Stimulated activated CD4-positive, alpha-beta T cell treated with anti-CD3 and anti-CD28 coated beads, Interleukin-12 subunit alpha, Interleukin-12 subunit beta, amount 100 ng/mL, for 4 hours (primary cell): ENCODE data around the gene S100A9.

Experiments used
- DNase-seq: peaks from one replicate; pipeline ENCODE4 v3.0.0-alpha.2; 2020

Gene S100A9

GRCh38 chr1:153361480-153362109 lies 3.9 kb downstream of the S100A9 start:
- no peak for DNase-seq

GRCh38 chr1:153362187-153362775 lies 4.6 kb downstream of the S100A9 start:
- DNase-seq = no peak

DNA sequence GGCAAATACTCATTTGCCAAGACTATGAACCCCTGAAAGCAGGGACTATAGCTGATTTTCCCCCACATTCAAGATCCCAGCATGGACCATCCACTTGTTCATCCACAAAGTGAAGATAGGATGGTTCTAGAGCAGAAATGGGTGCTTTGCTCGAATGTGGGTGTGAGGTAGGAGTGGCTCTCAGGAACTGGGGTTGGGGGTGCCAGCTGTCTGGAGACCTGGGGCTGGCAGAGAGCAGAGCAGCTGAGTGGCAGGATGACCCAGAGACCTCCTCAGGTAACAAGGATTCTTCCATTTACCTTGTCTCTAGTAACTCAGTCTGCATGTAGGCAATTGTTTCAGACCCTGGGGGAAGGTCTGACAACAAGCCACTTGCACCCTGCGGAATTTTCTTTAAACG lies 6.0 kb downstream of the S100A9 start:
- no peak for DNase-seq

- no peak for DNase-seq
Observed at GRCh38 chr1:153364156-153364555, 6.5 kb downstream of the S100A9 start.

DNA sequence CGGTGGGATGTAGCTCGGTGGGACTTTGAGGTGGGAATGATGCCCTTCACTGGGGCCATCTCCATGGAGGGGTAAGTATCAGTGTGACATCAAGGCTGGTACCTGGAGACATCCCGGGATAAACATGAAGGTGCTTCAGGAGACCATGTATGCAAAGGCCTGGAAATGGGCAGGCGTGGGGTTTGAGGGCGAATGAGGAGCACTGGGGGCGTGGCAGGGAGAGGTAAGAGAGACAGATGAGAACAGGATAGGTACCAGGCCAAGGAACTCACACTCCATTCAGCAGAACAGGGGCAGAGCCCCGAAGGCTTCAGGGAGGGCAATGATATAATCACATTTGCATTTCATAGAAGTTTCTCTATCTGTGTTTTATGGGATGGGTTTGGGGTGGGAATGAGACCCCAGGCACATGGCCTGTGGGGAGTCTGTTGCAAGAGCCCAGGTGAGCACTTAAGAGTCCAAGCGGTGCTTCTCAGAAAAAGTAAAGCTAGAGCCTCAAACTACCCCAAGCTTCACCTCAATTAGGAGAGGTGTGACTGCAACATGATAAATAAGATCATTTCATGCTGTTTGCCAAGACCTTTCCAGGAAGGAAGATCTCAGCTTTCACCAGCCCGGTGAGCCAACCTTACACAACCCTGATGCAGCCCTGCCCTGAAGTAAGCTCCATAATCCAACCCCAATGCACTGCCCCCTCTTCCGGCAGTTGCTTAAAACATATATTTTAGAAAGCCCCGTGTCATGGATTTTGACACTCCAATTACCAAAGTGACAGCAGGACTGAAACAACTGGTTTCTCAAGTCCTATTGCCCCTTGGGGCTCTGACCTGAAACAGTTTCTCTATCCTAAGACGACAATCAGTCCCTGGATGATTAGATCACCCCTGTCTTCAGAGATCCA lies 7.4 kb downstream of the S100A9 start:
- DNase-seq = no peak

- DNase-seq = no peak
Observed at GRCh38 chr1:153365696-153366095, 8.0 kb downstream of the S100A9 start.

- DNase-seq = no peak
Observed at GRCh38 chr1:153366261-153366660, 8.6 kb downstream of the S100A9 start.

DNA sequence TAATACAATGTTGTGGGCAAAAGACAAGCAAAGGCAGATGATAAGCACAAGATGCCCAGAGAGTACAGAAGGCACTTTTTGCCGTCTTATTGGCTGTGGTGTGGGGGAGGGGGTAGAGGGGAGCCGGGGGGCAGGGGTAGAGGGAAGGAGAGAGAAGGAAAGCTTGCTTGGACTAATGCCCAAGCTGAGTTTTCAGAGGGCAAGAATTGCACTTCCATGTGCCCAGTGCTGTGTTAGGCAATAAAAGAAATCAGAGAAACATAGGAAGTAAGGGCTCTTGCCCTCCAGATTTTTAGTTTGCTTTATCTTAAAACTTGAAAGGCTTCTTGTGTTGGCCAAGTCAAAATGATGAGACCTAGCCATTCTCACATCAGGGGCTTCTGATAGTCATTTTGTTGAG lies 9.4 kb downstream of the S100A9 start:
- DNase-seq = no peak

GRCh38 chr1:153368495-153368894 lies 10.8 kb downstream of the S100A9 start:
- no peak for DNase-seq

DNA sequence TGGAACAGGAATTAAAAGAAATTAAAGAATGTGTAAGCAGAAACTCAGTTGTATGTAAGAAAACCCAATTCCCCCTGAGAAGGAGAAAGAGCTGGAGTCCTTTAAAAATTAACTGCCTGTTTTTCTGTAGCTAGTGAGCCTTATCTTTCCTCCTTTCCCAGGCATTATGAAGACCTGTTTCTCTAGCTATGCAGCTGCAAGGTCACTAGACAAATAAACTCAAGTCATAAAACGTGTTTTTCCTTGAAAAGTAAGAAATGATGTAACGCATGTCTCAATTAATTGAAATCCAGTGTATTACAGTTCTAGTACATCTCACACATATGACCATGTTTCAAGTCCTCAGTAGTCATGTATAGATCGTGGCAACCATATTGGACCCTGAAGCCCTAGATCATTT lies 12.5 kb downstream of the S100A9 start:
- no peak for DNase-seq

DNA sequence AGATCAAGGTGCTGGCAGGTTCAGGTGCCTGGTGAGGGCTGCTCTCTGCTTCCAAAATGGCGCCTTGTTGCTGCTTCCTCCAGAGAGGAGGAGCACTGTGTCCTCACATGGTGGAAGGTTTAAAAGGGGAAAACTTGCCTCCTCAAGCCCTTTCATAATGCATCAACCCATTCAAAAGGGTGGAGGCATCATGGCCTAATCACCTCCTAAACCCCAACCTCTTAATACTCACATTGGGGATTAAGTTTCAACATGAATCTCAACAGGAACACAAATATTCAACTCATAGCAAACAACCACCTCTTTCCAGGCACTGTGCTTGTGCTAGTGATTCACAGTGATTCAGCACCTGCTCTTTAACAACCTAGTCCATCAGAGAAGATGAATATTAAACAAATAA lies 13.6 kb downstream of the S100A9 start:
- no peak for DNase-seq

- DNase-seq = no peak
Observed at GRCh38 chr1:153372571-153372970, 14.9 kb downstream of the S100A9 start.

- no peak for DNase-seq
Observed at GRCh38 chr1:153374071-153374470, 16.4 kb downstream of the S100A9 start.

DNA sequence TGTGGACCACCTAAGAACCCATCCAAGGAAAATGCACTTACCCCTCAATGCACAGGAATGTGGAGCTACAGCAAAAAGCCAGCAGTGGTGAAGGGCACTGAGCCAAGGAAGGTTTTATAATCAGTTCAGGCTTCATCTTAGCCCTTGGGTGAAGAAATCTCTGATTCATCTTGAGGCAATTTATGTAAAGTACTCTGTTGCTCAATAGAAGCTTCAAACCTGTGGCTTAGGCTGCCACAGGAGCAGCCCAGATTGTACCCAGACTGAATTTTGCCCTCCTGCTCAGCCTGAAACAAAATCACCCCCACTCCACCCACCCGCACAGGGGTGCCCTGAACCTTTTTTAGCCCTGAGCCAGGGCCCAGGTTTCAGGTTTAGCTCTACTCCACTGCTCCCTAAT lies 17.9 kb downstream of the S100A9 start, which contains the start of gene S100A12:
TSS of gene S100A12 (minus strand) at position 111 of the 400 bp plus-strand sequence. CDS start 1,029 bp downstream, outside the sequence.
- no peak for DNase-seq

- DNase-seq = no peak
Observed at GRCh38 chr1:153379591-153379990, 21.9 kb downstream of the S100A9 start.

DNA sequence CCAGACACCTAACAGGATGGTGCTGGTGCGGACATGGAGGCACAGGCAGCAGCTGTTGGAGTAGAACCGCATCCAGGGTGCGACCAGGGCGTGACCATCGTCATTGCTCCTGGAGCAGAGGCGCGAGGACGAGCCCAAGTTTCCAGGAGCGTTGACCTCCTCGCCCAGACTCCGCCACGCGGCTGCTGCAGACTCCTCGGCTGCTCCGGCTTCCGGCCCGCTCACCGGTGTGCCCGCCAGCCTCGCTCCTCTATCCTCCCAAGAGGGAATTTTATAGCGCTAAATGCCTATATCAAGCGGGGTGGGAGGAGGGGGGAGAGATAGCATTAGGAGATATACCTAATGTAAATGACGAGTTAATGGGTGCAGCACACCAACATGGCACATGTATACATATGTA lies 23.1 kb downstream of the S100A9 start:
- no peak for DNase-seq

- DNase-seq = no peak
Observed at GRCh38 chr1:153384958-153385580, 27.4 kb downstream of the S100A9 start.

DNA sequence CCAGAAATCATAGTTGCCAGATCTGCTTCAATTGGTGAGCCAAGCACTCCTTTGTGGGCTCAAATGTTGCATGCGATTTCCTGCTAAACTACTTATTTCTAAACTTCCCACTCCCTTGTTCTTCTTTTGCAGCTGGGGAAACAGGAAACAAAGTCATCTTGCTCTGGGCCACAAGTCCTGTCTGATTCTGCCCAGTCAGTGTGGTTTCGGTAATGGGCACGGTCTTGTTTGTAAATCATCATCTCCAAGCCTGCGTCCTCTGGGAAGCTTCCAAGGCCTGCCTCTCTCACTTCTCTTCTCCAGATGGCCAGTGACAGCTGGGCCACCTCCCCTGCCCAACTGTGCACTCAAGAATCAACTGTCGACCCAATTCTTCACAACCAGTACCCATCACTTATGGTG lies 28.8 kb downstream of the S100A9 start:
- DNase-seq = no peak

GRCh38 chr1:153387001-153387400 lies 29.3 kb downstream of the S100A9 start:
- DNase-seq = no peak

GRCh38 chr1:153387785-153388184 lies 30.1 kb downstream of the S100A9 start:
- DNase-seq = no peak

DNA sequence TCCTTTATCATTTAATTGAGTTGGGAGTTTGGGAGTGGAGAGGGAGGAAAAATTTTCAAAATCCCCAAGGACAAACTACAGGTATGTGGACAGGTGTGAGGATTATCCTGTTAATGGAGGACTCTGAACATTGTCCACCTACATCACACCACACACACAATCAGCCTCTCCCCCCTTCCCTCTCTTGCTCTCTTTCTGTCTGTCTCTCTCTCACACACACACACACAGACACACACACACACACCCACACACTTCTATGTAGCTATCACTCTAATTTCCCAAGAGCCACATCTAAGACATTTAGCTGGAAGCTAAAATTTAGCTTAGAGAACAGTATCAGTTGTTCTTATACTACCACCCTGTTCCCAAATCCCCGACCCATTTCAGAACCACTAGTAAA lies 31.7 kb downstream of the S100A9 start:
- DNase-seq = no peak

DNA sequence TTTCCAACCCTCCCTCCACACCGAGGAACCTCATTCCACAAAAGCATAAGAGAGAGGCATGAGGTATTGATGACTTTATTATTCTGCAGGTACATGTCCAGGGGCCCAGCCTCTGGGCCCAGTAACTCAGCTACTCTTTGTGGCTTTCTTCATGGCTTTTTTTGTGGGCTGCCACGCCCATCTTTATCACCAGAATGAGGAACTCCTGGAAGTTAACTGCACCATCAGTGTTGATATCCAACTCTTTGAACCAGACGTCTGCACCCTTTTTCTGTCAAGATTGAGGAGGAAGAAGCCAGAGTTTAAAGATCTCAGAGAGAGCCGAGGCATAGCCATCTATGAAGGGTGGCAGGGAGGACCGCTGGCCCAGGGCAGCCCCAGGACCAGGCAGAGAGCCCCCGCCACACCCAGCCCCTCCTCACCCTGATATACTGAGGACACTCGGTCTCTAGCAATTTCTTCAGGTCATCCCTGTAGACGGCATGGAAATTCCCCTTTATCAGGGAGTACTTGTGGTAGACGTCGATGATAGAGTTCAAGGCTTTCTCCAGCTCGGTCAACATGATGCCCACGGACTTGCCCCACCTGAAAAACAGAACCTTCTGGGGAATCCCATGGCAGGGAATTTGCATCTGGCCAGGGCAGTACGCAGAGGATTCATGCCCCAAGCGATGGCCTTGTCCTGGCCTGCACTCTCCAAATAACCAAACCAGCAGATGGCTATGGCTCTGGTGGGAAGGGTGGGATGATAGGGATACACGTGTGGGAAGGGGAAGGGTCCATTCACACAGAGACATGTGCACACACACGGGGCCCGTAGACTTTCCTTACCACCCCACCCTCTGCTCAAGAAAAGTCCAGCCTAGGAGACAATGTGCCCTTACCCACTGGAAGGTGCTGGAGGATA lies 32.6 kb downstream of the S100A9 start:
- no peak for DNase-seq
